ENCODE results near the gene FAM78A.

The FAM78A gene

DNA sequence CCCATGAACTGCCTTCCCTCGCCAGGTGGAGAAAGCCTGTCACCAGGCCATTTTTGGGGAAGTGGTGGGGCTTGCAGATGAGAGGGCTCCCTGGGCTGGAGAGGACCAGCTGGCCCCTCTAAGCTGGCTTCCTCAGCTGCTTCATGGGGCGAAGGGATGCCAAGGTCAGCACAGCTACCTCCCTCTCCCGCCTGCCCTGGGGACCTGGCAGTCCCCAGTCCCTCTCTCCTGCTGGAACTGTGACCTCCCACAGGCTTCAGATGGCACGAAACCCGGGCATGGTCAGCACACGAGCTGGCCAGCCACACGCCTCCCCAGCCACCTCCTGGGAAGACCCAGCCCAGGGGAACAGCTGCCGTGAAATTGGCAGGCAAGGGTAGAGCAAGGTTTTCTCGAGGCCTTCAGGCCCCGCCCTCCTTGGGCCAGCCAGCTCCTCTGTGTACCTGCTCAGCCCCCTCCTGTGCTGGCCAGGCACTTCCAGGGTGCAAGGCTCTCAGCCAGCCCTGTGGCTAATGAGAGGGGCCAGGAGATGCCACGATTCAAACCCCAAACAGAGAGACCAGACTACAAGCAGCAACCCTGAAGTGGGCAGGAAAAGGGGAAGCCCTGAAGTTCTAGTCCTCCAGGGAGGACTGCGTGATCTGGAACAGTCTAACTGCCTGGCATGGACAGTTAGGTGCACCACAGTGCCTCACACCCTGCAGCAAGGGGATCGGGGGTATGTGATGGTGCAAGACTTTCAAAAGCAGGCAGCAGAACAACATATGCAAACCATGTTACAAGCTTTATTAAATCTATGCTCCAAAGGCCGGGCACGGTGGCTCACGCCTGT lies 26.1 kb upstream of the FAM78A start:
- H3K9me2 ChIP-seq (replicated peaks; ENCODE audit: insufficient read depth, low read length), result no peaks in the 10 kb centered on the region
- no peak overlapping the region for H3K9ac ChIP-seq (ENCODE audit: low read length)
- TF ChIP-seq EZH2 (optimal IDR thresholded peaks at IDR 0.05; ENCODE audit: low read depth, low read length) (no peak), EZH2phosphoT487 (IDR thresholded peaks at IDR 0.05; ENCODE audit: low read length) (no peak)
- TF ChIP-seq, protein P1, sequence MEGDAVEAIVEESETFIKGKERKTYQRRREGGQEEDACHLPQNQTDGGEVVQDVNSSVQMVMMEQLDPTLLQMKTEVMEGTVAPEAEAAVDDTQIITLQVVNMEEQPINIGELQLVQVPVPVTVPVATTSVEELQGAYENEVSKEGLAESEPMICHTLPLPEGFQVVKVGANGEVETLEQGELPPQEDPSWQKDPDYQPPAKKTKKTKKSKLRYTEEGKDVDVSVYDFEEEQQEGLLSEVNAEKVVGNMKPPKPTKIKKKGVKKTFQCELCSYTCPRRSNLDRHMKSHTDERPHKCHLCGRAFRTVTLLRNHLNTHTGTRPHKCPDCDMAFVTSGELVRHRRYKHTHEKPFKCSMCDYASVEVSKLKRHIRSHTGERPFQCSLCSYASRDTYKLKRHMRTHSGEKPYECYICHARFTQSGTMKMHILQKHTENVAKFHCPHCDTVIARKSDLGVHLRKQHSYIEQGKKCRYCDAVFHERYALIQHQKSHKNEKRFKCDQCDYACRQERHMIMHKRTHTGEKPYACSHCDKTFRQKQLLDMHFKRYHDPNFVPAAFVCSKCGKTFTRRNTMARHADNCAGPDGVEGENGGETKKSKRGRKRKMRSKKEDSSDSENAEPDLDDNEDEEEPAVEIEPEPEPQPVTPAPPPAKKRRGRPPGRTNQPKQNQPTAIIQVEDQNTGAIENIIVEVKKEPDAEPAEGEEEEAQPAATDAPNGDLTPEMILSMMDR (IDR thresholded peaks at IDR 0.05; ENCODE audit: low read length), result no peak
- H3K27me3 ChIP-seq (replicated peaks; ENCODE audit: insufficient read depth, low read length), result no peaks in the 10 kb centered on the region
- H3K4me1 ChIP-seq (ENCODE audit: low read length), result no peaks in the 10 kb centered on the region
- no peak overlapping the region for H3K4me3 ChIP-seq (ENCODE audit: low read length)
- H3K9me3 ChIP-seq (replicated peaks; ENCODE audit: insufficient read depth, low read length), result no peaks in the 10 kb centered on the region
- H3F3A ChIP-seq (ENCODE audit: insufficient read depth, low read length), result no peaks in the 10 kb centered on the region
- no peak overlapping the region for H3K4me2 ChIP-seq (ENCODE audit: low read depth, low read length)
- H3K27ac ChIP-seq (ENCODE audit: low read length), result no peak overlapping the region
- no peaks in the 10 kb centered on the region for H4K20me1 ChIP-seq (ENCODE audit: insufficient read depth, low read length)
- DNase-seq, result no peak
- H3K79me2 ChIP-seq (ENCODE audit: low read length), result no peaks in the 10 kb centered on the region
- no peak overlapping the region for H2AFZ ChIP-seq (ENCODE audit: low read length)
- H3K36me3 ChIP-seq (replicated peaks; ENCODE audit: insufficient read depth, low read length), result no peaks in the 10 kb centered on the region

DNA sequence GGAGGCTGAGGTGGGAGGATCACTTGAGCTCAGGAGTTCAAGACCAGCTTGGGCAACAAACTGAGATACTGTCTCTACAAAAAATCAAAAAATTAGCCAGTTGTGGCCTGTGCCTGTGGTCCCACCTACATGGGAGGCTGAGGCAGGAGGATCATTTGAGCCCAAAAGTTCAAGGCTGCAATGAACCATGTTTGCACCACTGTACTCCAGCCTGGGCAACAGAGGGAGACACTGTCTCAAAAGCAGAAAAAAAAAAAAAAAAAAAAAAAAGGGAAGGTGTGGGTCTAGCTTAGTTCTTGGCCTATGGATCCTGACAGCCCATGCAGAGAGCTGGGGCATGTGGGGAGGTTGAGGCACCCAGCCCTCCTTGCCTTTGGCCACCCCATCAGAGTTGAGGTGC lies 24.1 kb upstream of the FAM78A start:
- Histone ChIP-seq H3K9me3 (replicated peaks; ENCODE audit: insufficient read depth, low read length) (no peaks in the 10 kb centered on the region), H3K9me2 (replicated peaks; ENCODE audit: insufficient read depth, low read length) (no peaks in the 10 kb centered on the region), H3F3A (ENCODE audit: insufficient read depth, low read length) (no peaks in the 10 kb centered on the region), H3K27ac (ENCODE audit: low read length) (no peak overlapping the region), H3K4me3 (ENCODE audit: low read length) (no peak overlapping the region), H3K9ac (ENCODE audit: low read length) (no peak overlapping the region), H3K4me2 (ENCODE audit: low read depth, low read length) (no peak overlapping the region), H4K20me1 (ENCODE audit: insufficient read depth, low read length) (no peaks in the 10 kb centered on the region), H3K36me3 (replicated peaks; ENCODE audit: insufficient read depth, low read length) (no peaks in the 10 kb centered on the region), H3K4me1 (ENCODE audit: low read length) (no peaks in the 10 kb centered on the region), H3K27me3 (replicated peaks; ENCODE audit: insufficient read depth, low read length) (no peaks in the 10 kb centered on the region), H2AFZ (ENCODE audit: low read length) (no peak overlapping the region), H3K79me2 (ENCODE audit: low read length) (no peaks in the 10 kb centered on the region)
- TF ChIP-seq EZH2phosphoT487 (IDR thresholded peaks at IDR 0.05; ENCODE audit: low read length) (no peak), EZH2 (optimal IDR thresholded peaks at IDR 0.05; ENCODE audit: low read depth, low read length) (no peak)
- TF ChIP-seq, protein P1 (IDR thresholded peaks at IDR 0.05; ENCODE audit: low read length), result no peak
- no peak for DNase-seq

DNA sequence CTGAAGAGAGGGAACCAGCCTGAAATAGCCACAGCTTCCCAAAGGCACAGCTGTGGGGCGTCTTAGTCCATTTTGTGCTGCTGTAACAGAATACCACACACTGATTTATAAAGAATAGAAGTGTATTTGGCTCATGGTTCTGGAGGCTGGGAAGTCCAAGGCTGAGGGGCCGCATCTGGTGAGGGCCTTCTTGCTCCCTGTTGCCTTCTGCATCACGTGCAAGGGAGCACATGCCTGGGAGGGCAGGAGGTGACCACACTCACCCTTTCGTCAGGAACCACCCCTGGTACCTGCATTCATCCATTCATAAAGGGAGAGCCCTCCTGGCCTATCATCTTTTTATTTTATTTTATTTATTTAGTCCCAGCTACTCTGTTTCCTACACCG lies 23.6 kb upstream of the FAM78A start:
- DNase-seq, result no peak
- Histone ChIP-seq H3K9ac (ENCODE audit: low read length) (no peak overlapping the region), H3K79me2 (ENCODE audit: low read length) (no peaks in the 10 kb centered on the region), H4K20me1 (ENCODE audit: insufficient read depth, low read length) (no peaks in the 10 kb centered on the region), H3K4me2 (ENCODE audit: low read depth, low read length) (no peak overlapping the region), H2AFZ (ENCODE audit: low read length) (no peak overlapping the region), H3K36me3 (replicated peaks; ENCODE audit: insufficient read depth, low read length) (no peaks in the 10 kb centered on the region), H3F3A (ENCODE audit: insufficient read depth, low read length) (no peaks in the 10 kb centered on the region), H3K27me3 (replicated peaks; ENCODE audit: insufficient read depth, low read length) (no peaks in the 10 kb centered on the region), H3K4me1 (ENCODE audit: low read length) (no peaks in the 10 kb centered on the region), H3K27ac (ENCODE audit: low read length) (no peak overlapping the region), H3K9me3 (replicated peaks; ENCODE audit: insufficient read depth, low read length) (no peaks in the 10 kb centered on the region), H3K4me3 (ENCODE audit: low read length) (no peak overlapping the region), H3K9me2 (replicated peaks; ENCODE audit: insufficient read depth, low read length) (no peaks in the 10 kb centered on the region)
- TF ChIP-seq EZH2phosphoT487 (IDR thresholded peaks at IDR 0.05; ENCODE audit: low read length) (no peak), EZH2 (optimal IDR thresholded peaks at IDR 0.05; ENCODE audit: low read depth, low read length) (no peak)
- TF ChIP-seq, protein P1 (IDR thresholded peaks at IDR 0.05; ENCODE audit: low read length), result no peak
